ENCODE data around the gene CTSZ. TPM values are rescaled to one million over a fixed set of nuclear protein-coding genes. Genes with fewer than 3 reads are reported as not detected.

The CTSZ gene
- total and polyA plus RNA-seq, 10 of the 15 experiments (the other 5 are each of a cell fraction or from before 2014, with no cell fraction given) = 6.0 to 301 (median 154) TPM

- TF ChIP-seq DPF2 (IDR thresholded peaks at IDR 0.05) = no peak
- TF ChIP-seq HDGF (IDR thresholded peaks at IDR 0.05) = no peak
- no peak for TF ChIP-seq BCL11A (IDR thresholded peaks at IDR 0.05; ENCODE audit: low read depth, low read length)
- no peak for TF ChIP-seq SMAD5 (IDR thresholded peaks at IDR 0.05; ENCODE audit: low read depth)
These were observed 4.2 kb upstream of the CTSZ start (continued) for GRCh38 chr20:59010995-59011873.

GRCh38 chr20:59010321-59010994 lies 3.4 kb upstream of the CTSZ start:
- Histone ChIP-seq H3K79me2 (ENCODE audit: control insufficient read depth, insufficient read depth, low read length) (peaks cover 19% of the 10 kb centered on the region), H3K27me3 (replicated peaks in 1 of 2; ENCODE audit: control insufficient read depth in 2 of 2, insufficient read depth in 2 of 2, low read length in 1 of 2) (no peaks in the 10 kb centered on the region), H3K4me1 (ENCODE audit: control insufficient read depth, insufficient read depth, low read length) (peaks cover 15% of the 10 kb centered on the region), H3K27ac (ENCODE audit: control insufficient read depth, insufficient read depth) (no peak overlapping the region), H2AFZ (ENCODE audit: control insufficient read depth, low read depth, low read length) (no peak overlapping the region), H3K4me3 (no peak overlapping the region), H3K36me3 (ENCODE audit: control insufficient read depth in 2 of 2, insufficient read depth in 2 of 2, low read length in 1 of 2) (peaks cover 0 to 1% of the 10 kb centered on the region in 2 experiments; a peak in 1 of 4 replicates), H4K20me1 (ENCODE audit: control insufficient read depth, insufficient read depth) (no peaks in the 10 kb centered on the region), H3K9me3 (replicated peaks; ENCODE audit: control insufficient read depth, insufficient read depth, low read length) (no peaks in the 10 kb centered on the region), H3K9ac (ENCODE audit: control insufficient read depth, insufficient read depth, low read length) (no peak overlapping the region), H3K4me2 (ENCODE audit: control insufficient read depth, insufficient read depth) (no peak overlapping the region)
- 79% methylated on average over 8 of the region's 8 CpGs for WGBS (ENCODE audit: insufficient coverage, insufficient replicate concordance, low lambda C conversion rate, missing lambda C conversion rate)
- intact Hi-C loops (cut with micrococcal nuclease; ENCODE audit: unreplicated experiment) (no loop called here), in situ Hi-C loops (cut with MboI) (no loop called here)
- no peak for DNase-seq (ENCODE audit: low read depth, low spot score)
- TF ChIP-seq SMC3 (IDR thresholded peaks at IDR 0.05; ENCODE audit: borderline replicate concordance, low read length) (no peak), IRF5 (IDR thresholded peaks at IDR 0.05; ENCODE audit: borderline replicate concordance) (no peak), EP300 (IDR thresholded peaks at IDR 0.05; ENCODE audit: borderline replicate concordance in 1 of 2, control insufficient read depth in 1 of 2, low read depth in 2 of 2, low read length in 2 of 2) (no peak), ZNF24 (IDR thresholded peaks at IDR 0.05) (no peak)
- POLR2A ChIA-PET = no interaction called here
- BruUV-seq (replicated peaks) = no TSS peak
- CTCF ChIA-PET = interaction anchor here (1.0 kb wide), 1 partner anchor 18 kb away, joined by 3 read pairs; no protein-coding TSS in a partner anchor
- SMC1A ChIA-PET (ENCODE audit: uncharacterized antibody, unreplicated experiment) = interaction anchor here (0.8 kb wide), 1 partner anchor 18 kb away, joined by 3 read pairs; no protein-coding TSS in a partner anchor
- ATAC-seq = no peak
- FAIRE-seq = no peak
- RAD21 ChIA-PET (ENCODE audit: unreplicated experiment) = no interaction called here

Data from GM12878 (cell line).